GM19467 (cell line): Measurements from ENCODE around the gene BTG2.
"Not testable (repeated sequence)": the region's sequence is repeated elsewhere in the genome, so short reads cannot be mapped to it uniquely, and the experiment has no call there.

Experiments used
- ATAC-seq: cut with Tn5 transposase; IDR thresholded peaks from one replicate; pipeline ENCODE4 v1.9.1; 2021; ENCODE audit warnings: mild to moderate bottlenecking, moderate library complexity; ENCODE audit not compliant: unreplicated experiment

The BTG2 gene

DNA sequence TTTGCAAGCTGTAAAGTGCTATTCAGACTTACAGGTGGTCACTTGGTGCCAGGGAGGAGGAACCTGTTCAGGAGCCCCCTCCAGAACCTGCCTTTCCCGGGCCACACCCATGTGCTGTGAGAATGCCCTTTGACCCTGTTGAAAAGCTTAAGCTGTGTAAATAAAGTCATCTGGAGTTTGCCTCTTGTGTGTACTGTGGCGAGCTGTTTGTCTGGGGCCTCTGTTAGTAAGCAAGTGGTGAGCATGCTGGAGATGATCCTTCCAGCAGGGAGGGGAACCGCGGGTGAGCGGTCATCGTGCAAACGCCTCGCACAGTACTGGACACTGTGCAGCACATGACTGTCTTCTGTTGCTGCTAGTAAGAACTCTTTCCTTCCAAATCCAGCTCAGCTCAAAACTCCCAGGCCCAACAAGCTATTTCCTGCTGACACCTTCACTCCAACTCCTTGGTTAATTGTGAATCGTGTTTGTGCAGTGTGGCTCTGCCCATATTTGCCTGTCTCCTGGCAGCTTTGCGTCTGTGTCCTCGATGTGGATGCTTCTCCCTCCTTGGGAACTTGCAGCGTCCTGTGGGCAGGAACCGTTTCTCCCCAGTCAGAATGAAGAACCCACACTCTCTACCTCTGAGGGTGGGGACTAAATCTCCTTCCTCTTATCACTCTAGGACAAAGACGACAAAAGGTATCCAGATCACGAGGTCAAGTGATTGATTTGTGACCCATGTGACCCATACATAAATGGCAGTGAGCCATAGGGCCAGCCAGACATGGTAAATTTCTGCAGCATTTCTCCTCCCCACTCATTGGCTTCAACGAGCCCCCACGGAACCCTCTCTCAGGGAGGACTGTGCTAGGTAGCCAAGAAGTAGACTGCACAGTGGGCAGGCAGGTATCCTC is 13.9 kb upstream of the BTG2 start:
- no peak for ATAC-seq

- no peak for ATAC-seq
Measured at GRCh38 chr1:203295796-203296195, 9.5 kb upstream of the BTG2 start.

- no peak for ATAC-seq
Measured at GRCh38 chr1:203296460-203297073, 8.8 kb upstream of the BTG2 start.

GRCh38 chr1:203299169-203299568 is 6.2 kb upstream of the BTG2 start:
- ATAC-seq: peak; percentile 44

- ATAC-seq: not testable (repeated sequence)
Measured at GRCh38 chr1:203299719-203300429, 5.4 kb upstream of the BTG2 start.

DNA sequence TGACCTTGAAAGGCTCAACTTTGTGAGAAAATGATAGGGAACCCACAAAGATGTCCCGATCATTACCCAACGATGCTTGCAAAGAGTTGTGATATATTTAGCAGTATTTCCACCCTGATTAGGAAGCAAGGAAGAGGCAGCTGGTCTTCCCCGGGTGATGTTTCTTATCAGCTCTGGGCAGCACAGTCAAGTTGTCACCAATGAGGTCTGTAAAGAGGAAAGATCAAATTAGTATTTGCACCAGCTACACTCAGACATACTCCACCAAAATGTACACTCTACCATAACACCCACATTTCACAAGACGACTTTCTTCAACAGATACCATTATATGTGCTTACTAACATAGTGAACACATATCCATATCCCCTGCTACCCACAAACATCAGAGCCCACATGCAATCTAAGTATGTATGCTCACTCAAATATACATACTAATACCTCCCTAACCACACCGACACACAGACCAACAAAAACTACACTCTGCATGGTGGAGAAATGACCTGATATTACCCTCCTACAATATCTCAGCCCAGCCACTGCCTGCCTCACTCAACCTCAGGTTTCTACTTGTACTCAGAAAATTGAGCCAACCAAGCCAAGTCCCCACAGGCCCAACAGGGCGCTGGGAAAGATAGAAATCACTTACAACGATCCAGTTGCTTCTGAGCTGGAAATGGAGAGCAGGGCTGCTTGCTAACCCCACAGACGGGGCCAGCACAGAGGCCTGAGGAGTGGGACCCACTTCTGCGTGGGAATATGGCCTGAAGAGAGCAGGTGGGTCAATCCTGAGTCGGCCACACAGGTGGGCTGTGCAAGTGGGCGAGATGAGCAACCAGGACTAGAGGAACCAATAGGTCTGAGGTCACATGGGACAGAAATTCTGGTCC is 4.6 kb upstream of the BTG2 start:
- ATAC-seq: no peak

DNA sequence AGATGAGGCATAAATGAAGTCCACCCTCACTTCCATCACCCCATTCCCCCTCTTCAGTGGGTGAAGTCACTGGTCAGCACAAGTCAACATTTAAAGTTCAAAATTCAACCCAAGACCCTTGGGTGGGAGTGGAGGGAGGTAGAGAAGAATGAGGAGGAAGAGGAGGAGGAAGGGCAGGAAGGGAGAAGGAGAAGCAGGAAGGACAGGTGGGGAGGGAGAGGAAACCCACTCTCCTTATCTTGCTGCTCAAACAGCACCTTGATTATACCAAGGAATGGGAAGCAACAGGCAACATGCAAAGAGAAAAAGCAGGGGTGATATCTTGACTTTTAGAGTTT is 4.0 kb upstream of the BTG2 start:
- no peak for ATAC-seq

- no peak for ATAC-seq
Measured at GRCh38 chr1:203302456-203302855, 2.9 kb upstream of the BTG2 start.

DNA sequence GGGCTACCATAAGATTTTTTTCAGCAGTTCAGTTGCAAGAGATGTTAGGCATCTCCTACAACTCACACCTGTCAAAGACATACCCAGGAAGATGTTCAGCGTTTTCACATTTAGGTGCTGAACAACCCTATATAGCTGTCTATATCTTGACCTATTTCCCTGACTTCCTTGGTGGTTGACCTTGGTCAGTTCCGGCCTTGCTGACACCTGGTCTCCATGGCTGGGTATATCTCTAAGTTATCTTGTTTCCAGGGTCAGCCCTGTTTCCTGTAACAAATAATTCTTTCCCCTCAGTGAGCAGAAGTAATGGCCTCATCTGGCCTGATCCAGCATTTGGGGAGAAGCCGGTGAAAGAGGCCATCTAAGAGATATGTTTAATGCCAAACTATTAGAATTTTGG is 2.4 kb upstream of the BTG2 start:
- ATAC-seq: no peak

DNA sequence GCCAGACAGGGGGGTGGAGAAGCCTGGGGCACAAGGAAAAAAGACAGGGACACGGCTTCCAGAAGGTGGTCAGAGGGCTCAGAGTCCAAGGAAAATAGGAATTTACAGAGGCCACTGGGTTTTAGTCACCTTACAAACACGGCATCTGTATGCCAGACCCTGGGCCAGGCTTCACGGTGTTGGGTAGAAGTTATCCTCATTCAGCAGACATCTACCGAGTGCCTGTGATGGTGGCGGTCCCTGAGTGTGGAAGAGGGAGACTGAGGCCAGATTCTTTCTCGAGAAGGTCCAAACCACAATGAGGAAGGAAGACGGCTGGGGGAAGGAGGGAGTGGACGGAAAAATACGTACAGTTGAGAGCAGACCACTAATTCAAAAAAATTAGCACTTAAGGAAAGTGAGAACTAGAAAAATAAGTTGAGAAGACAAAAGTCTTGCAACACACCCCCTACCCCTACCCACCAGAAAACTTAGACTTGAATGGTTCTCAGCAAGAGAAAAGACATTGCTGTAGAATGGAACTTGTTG is 864 bp upstream of the BTG2 start:
- ATAC-seq: no peak

DNA sequence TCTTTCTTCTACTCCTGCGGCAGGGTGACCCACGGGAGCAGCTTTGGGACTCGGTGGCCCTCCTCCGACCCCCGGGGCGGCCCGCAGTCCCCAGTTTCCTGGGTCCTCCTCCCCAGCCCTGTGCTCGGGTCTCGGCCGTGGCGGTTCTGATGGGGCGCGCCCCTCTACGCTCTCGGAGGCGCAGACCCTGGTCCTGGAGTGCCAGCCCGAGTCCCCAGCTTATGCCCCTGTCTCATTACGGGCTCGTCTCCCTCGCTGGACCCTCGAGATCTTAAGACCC is 430 bp downstream of the BTG2 start:
- ATAC-seq: peak; percentile 1

DNA sequence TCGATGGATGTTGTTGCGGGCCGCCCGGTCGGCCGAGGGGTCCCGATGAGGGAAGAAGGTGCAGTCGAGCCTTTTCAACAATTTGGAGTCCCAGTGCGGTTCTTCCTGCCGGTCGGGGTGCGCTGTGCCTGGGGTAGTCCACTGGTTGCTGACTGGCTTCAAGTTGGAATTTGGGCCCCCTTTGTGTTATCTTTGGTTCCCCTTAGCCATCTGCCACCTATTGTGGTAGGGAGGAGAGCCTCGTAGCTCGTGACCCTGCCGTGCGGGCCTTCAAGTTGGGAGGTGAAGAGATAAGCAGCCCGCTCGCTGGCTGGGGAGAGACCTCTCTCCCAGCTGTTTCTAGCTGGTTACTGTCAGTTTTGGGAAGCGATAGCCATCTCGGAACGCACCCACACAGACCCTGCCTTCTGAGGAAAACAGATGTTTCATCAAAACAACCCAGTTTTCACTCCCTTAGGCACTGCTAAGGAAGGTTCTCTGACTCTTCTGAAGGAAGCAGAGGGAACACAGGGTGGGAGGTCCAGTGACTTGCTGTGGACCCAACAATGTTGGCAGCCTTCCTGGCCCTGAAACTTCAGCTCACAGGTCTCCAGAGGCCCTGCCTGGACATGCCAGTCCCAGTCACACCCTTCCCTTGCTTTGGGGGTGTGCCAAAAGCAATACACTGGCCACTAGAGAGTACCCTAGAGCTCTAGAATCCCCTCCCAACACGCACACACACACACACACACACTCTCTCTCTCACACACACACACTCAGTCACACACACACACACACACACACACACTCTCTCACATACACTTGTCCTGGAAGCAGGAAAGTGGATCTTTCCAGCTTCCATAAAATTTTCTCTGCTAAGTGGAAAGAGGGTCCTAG is 1.0 kb downstream of the BTG2 start:
- no peak for ATAC-seq

DNA sequence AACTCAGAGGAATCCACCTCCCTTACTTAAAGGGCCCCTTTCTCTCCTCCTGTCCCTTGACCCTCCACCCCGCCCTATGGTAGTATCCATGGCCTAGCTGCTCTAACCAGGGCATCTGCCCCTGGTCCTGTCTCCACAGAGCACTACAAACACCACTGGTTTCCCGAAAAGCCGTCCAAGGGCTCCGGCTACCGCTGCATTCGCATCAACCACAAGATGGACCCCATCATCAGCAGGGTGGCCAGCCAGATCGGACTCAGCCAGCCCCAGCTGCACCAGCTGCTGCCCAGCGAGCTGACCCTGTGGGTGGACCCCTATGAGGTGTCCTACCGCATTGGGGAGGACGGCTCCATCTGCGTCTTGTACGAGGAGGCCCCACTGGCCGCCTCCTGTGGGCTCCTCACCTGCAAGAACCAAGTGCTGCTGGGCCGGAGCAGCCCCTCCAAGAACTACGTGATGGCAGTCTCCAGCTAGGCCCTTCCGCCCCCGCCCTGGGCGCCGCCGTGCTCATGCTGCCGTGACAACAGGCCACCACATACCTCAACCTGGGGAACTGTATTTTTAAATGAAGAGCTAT is 1.7 kb downstream of the BTG2 start:
- no peak for ATAC-seq

- ATAC-seq: no peak
Measured at GRCh38 chr1:203307641-203308126, 2.4 kb downstream of the BTG2 start.

DNA sequence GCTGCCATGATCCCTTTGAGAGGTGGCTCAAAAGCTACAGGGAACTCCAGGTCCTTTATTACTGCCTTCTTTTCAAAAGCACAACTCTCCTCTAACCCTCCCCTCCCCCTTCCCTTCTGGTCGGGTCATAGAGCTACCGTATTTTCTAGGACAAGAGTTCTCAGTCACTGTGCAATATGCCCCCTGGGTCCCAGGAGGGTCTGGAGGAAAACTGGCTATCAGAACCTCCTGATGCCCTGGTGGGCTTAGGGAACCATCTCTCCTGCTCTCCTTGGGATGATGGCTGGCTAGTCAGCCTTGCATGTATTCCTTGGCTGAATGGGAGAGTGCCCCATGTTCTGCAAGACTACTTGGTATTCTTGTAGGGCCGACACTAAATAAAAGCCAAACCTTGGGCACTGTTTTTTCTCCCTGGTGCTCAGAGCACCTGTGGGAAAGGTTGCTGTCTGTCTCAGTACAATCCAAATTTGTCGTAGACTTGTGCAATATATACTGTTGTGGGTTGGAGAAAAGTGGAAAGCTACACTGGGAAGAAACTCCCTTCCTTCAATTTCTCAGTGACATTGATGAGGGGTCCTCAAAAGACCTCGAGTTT is 3.1 kb downstream of the BTG2 start:
- no peak for ATAC-seq

- ATAC-seq: no peak
Measured at GRCh38 chr1:203308923-203309331, 3.6 kb downstream of the BTG2 start.

- ATAC-seq: no peak
Measured at GRCh38 chr1:203311368-203312301, 6.3 kb downstream of the BTG2 start.
